Right cardiac atrium (tissue), 5 donors: ENCODE measurements around the gene DCTD. TPM values are rescaled to one million over a fixed set of nuclear protein-coding genes. Genes with fewer than 3 reads are reported as not detected.

ENCODE experiments used
- ATAC-seq, 2 donors: fragments of 200-7000 bp; cut with Tn5 transposase; one replicate each; pipeline versions ENCODE4 v1.8.0 to v1.9.1; 2020; ENCODE audit warnings: moderate library complexity in 2 of 2, mild to moderate bottlenecking in 1 of 2
- DNase-seq, 3 donors: peaks; one replicate each; pipeline ENCODE4 v3.0.0-alpha.2; 2020
- H3K27ac ChIP-seq: one replicate; pipeline ENCODE4 v1.5.1; 2013; ENCODE audit warnings: mild to moderate bottlenecking, low read length, control low read depth, moderate library complexity
- H3K27me3 ChIP-seq: one replicate; pipeline ENCODE4 v1.6.1; 2013; ENCODE audit not compliant: control insufficient read depth, insufficient read depth
- H3K4me1 ChIP-seq: one replicate; pipeline ENCODE4 v1.6.1; 2013; ENCODE audit warnings: low read length; ENCODE audit not compliant: control insufficient read depth, insufficient read depth
- H3K4me3 ChIP-seq: one replicate; pipeline ENCODE4 v1.5.1; 2013; ENCODE audit warnings: low read length, control low read depth
- H3K9me3 ChIP-seq: one replicate; pipeline ENCODE4 v1.6.1; 2013; ENCODE audit warnings: low read length; ENCODE audit not compliant: control insufficient read depth
- WGBS: extraction: QIAGEN DNeasy Blood & Tissue Kit; methylation state at CpG from one replicate; pipeline ENCODE4 v1.1.7; 2013; 5-methylcytosine and 5-hydroxymethylcytosine counted together
- intact Hi-C, 4 donors: fragments of 100-400 bp; cut with DNase I; formaldehyde crosslinking; loops; one replicate each; pipeline versions ENCODE4 v1.11.0 to v1.14.0; 2022 to 2023
- polyA plus RNA-seq: library from polyadenylated mRNA; stranded (reverse); fragments of 200-250 nt; gene quantifications from one replicate; pipeline ENCODE4 v1.2.3, GENCODE V29; 2013
- total RNA-seq, 4 donors: library from RNA; stranded (reverse); fragmentation: NEBNext Ultra II Directional; extraction: Animal tissue kit (Norgen Biotek cat#: 25700); gene quantifications; one replicate each; pipeline ENCODE4 v1.2.1, GENCODE V29; 2021
- donor health status: healthy with polysubstance abuse.
- donor health status: DM: no; HTN: yes; CAD: no.
- donor health status: DM: no; HTN: no; CAD: no.
- donor health status: DM: no; HTN: yes; CAD: no; lungs with severe emphysema.
- donor health status: DM: yes; HTN: yes; CAD: no.

The DCTD gene
- total and polyA plus RNA-seq, 5 donors: 26.7 to 56.0 (median 44.2) TPM

DNA sequence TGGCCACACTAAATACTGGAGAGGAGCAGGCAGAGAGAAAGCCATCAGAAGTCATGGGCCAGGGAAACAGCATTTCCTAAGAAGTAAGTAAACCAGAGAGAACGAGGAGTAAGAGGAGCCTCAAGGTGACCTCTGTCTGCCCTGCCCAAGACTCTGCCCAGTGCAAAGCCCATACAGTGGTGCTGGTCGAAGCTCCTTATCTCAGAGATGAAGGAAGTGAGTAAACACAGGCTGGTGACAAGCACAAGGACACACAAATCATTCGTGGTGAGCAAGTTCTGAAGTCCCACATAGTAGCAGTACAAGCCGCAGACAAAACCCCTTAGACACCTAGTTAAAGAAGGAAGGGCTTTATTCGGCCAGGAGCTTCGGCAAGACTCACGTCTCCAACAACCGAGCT is 62.7 kb downstream of the DCTD start:
- WGBS: 77% methylated on average over 8 of the region's 8 CpGs
- intact Hi-C loops: no loop called here

GRCh38 chr4:182853731-182854330 is 63.4 kb downstream of the DCTD start:
- no peaks in the 10 kb centered on the region for H3K9me3 ChIP-seq
- 95% methylated on average over 15 of the region's 15 CpGs for WGBS
- intact Hi-C loops: no loop called here
- ATAC-seq (no peak), DNase-seq (no peak)
- H3K4me1 ChIP-seq: no peaks in the 10 kb centered on the region
- no peak overlapping the region for H3K4me3 ChIP-seq
- no peak overlapping the region for H3K27ac ChIP-seq
- H3K27me3 ChIP-seq: no peaks in the 10 kb centered on the region

More for the DNA sequence above, 62.7 kb downstream of the DCTD start:
- Histone ChIP-seq H3K4me1 (no peaks in the 10 kb centered on the region), H3K9me3 (no peaks in the 10 kb centered on the region), H3K27ac (no peak overlapping the region), H3K27me3 (no peaks in the 10 kb centered on the region), H3K4me3 (no peak overlapping the region)
- DNase-seq: no peak
- no peak for ATAC-seq

GRCh38 chr4:182848685-182849084 is 68.5 kb downstream of the DCTD start:
- intact Hi-C loops: no loop called here
- 91% methylated on average over 6 of the region's 6 CpGs for WGBS
- ATAC-seq: no peak

GRCh38 chr4:182847576-182848450 is 69.4 kb downstream of the DCTD start:
- Histone ChIP-seq H3K4me1 (no peaks in the 10 kb centered on the region), H3K4me3 (no peak overlapping the region), H3K27ac (no peak overlapping the region), H3K27me3 (no peaks in the 10 kb centered on the region), H3K9me3 (no peaks in the 10 kb centered on the region)
- DNase-seq (no peak), ATAC-seq (no peak)
- 90% methylated on average over 27 of the region's 27 CpGs for WGBS
- intact Hi-C loops: no loop called here

More at GRCh38 chr4:182848685-182849084, 68.5 kb downstream of the DCTD start:
- Histone ChIP-seq H3K27ac (no peak overlapping the region), H3K9me3 (no peaks in the 10 kb centered on the region), H3K4me1 (no peaks in the 10 kb centered on the region), H3K27me3 (no peaks in the 10 kb centered on the region), H3K4me3 (no peak overlapping the region)
- DNase-seq: no peak

- H3K27me3 ChIP-seq: no peaks in the 10 kb centered on the region
- no peaks in the 10 kb centered on the region for H3K4me1 ChIP-seq
- H3K4me3 ChIP-seq: no peak overlapping the region
- ATAC-seq (no peak), DNase-seq (no peak)
- WGBS: 87% methylated on average over 8 of the region's 8 CpGs
- no peaks in the 10 kb centered on the region for H3K9me3 ChIP-seq
- intact Hi-C loops: no loop called here
- no peak overlapping the region for H3K27ac ChIP-seq
Measured at GRCh38 chr4:182846036-182846435, 71.2 kb downstream of the DCTD start.

DNA sequence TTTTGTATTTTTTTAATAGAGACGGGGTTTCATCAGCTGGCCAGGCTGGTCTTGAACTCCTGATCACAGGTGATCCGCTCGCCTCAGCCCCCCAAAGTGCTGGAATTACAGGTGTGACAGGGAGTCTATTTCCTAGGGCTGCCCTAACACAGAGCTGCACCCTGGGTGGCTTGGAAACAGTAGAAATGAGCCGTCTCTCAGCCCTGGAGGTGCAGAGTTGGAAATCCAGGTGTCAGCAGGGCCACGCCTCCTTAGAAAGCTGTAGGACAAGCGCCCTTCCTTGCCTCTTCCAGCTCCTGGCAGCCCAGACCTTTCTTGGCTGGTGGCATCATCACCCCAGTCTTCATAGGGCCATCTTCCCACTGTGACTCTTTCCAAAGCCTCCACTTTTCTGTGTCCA is 71.6 kb downstream of the DCTD start:
- intact Hi-C loops: no loop called here
- Histone ChIP-seq H3K27me3 (no peaks in the 10 kb centered on the region), H3K27ac (no peak overlapping the region), H3K4me3 (no peak overlapping the region), H3K9me3 (no peaks in the 10 kb centered on the region), H3K4me1 (no peaks in the 10 kb centered on the region)
- 92% methylated on average over 6 of the region's 6 CpGs for WGBS
- ATAC-seq (no peak), DNase-seq (no peak)

DNA sequence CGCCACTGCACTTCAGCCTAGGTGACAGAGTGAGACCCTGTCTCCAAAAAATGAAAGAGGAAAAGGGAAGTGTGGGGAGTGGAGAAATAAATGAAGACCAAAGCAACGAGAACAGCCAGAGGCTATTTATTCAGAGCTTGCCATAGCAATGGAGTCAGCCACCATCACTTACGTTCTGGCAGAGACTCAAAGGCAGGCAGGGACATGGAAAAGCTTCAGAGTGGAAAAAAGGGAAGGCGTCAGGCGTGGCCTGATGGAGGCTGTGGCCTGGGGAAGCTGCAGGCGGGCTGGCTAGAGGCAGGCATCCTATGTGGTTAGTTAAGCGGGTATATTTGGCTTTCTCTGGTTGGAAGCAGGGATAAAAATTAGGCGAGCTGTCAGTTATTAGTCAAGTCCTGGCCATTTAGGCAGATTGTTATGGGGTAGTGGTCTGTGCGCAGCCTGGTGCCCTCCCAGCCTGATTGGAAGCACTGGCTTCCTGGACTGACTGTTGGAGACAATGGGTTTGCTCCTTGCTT is 73.3 kb downstream of the DCTD start:
- Histone ChIP-seq H3K4me3 (no peak overlapping the region), H3K27me3 (no peaks in the 10 kb centered on the region), H3K4me1 (no peaks in the 10 kb centered on the region), H3K9me3 (no peaks in the 10 kb centered on the region), H3K27ac (no peak overlapping the region)
- WGBS: 82% methylated on average over 9 of the region's 9 CpGs
- intact Hi-C loops: no loop called here
- no peak for ATAC-seq
- DNase-seq: no peak

GRCh38 chr4:182842759-182843390 is 74.3 kb downstream of the DCTD start:
- intact Hi-C loops: no loop called here

DNA sequence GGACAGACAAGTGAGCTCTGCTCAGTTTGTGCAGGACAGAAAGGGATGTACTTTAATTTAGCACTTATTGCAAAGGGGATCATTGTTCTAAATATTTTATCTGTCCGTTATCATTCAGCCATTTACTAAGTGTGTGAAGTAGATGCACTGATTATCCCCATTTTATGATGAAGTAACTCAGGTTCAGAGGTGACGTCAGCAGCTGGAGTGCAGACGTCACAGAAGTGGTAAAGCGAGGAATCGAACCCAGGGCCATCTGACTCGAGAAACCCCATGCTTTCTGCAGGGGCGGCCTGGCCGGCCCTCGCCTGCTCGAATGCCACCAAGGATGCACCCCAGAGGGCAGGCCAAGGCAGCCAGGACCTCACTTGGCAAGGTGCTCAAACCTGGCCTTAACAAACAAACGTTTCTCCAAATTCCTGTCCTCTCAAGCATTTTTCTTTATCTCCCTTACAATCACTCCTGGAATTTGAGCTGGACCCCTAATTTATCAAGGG is 75.0 kb downstream of the DCTD start:
- Histone ChIP-seq H3K4me3 (no peak overlapping the region), H3K27ac (no peak overlapping the region), H3K4me1 (no peaks in the 10 kb centered on the region), H3K9me3 (no peaks in the 10 kb centered on the region), H3K27me3 (no peaks in the 10 kb centered on the region)
- 81% methylated on average over 11 of the region's 11 CpGs for WGBS
- DNase-seq (no peak), ATAC-seq (no peak)
- intact Hi-C loops: no loop called here

More at GRCh38 chr4:182842759-182843390, 74.3 kb downstream of the DCTD start:
- Histone ChIP-seq H3K27ac (no peak overlapping the region), H3K9me3 (no peaks in the 10 kb centered on the region), H3K27me3 (no peaks in the 10 kb centered on the region), H3K4me1 (no peaks in the 10 kb centered on the region), H3K4me3 (no peak overlapping the region)
- ATAC-seq: no peak
- no peak for DNase-seq
- WGBS: 63% methylated on average over 17 of the region's 17 CpGs

- Histone ChIP-seq H3K9me3 (no peaks in the 10 kb centered on the region), H3K27me3 (no peaks in the 10 kb centered on the region), H3K27ac (no peak overlapping the region), H3K4me1 (no peaks in the 10 kb centered on the region), H3K4me3 (no peak overlapping the region)
- intact Hi-C loops: no loop called here
- WGBS: 92% methylated on average over 10 of the region's 10 CpGs
- DNase-seq (no peak), ATAC-seq (no peak)
Measured at GRCh38 chr4:182840108-182840507, 77.1 kb downstream of the DCTD start.
